WTC11 (cell line): ENCODE results near the gene GPR84.

Source experiments
- TP53 ChIP-seq: sonication (generic); formaldehyde crosslinking; IDR thresholded peaks from 2 replicates; pipeline ENCODE4 v1.8.1; 2023; ENCODE audit warnings: mild to moderate bottlenecking, missing genetic modification reagents
- TF ChIP-seq, protein P1 (sequence below): fragments of 200-600 bp; IDR thresholded peaks from 2 replicates; pipeline ENCODE4 v1.8.0; 2022; ENCODE audit warnings: antibody characterized with exemption

- TF ChIP-seq, protein P1, sequence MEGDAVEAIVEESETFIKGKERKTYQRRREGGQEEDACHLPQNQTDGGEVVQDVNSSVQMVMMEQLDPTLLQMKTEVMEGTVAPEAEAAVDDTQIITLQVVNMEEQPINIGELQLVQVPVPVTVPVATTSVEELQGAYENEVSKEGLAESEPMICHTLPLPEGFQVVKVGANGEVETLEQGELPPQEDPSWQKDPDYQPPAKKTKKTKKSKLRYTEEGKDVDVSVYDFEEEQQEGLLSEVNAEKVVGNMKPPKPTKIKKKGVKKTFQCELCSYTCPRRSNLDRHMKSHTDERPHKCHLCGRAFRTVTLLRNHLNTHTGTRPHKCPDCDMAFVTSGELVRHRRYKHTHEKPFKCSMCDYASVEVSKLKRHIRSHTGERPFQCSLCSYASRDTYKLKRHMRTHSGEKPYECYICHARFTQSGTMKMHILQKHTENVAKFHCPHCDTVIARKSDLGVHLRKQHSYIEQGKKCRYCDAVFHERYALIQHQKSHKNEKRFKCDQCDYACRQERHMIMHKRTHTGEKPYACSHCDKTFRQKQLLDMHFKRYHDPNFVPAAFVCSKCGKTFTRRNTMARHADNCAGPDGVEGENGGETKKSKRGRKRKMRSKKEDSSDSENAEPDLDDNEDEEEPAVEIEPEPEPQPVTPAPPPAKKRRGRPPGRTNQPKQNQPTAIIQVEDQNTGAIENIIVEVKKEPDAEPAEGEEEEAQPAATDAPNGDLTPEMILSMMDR, result no peak
- no peak for TF ChIP-seq TP53 (CRISPR knock-in tag)
Measured at GRCh38 chr12:54341378-54342300, 22.6 kb downstream of the GPR84 start.
